GM11168 (cell line): ENCODE results near the gene CGREF1.

Source experiments
- in situ Hi-C: fragments of 300-500 bp; cut with MboI; formaldehyde crosslinking; loops from one replicate; pipeline ENCODE4 v1.12.0; 2022; ENCODE audit warnings: low sequenced_read_pairs; ENCODE audit not compliant: unreplicated experiment

Gene CGREF1

GRCh38 chr2:27091746-27092695, 26.9 kb downstream of the CGREF1 start:
- in situ Hi-C loops: no loop called here

- in situ Hi-C loops: no loop called here
Measured at GRCh38 chr2:27089111-27089954, 29.6 kb downstream of the CGREF1 start.

GRCh38 chr2:27088634-27089033, 30.3 kb downstream of the CGREF1 start:
- in situ Hi-C loops: no loop called here

GRCh38 chr2:27087823-27088410, 31.0 kb downstream of the CGREF1 start:
- in situ Hi-C loops: no loop called here

- in situ Hi-C loops: no loop called here
Measured at GRCh38 chr2:27086724-27087593, 32.0 kb downstream of the CGREF1 start, which contains the start of gene KHK. TSS of gene KHK (plus strand) at chr2:27086772. CDS start at chr2:27087260, 488 bp downstream.

- in situ Hi-C loops: no loop called here
Measured at GRCh38 chr2:27086090-27086723, 32.7 kb downstream of the CGREF1 start.

GRCh38 chr2:27085673-27086089, 33.2 kb downstream of the CGREF1 start:
- in situ Hi-C loops: no loop called here

GRCh38 chr2:27085062-27085672, 33.8 kb downstream of the CGREF1 start:
- in situ Hi-C loops: no loop called here

GRCh38 chr2:27084297-27085061, 34.4 kb downstream of the CGREF1 start:
- in situ Hi-C loops: no loop called here

- in situ Hi-C loops: no loop called here
Measured at GRCh38 chr2:27083410-27084296, 35.3 kb downstream of the CGREF1 start.

GRCh38 chr2:27082773-27083409, 36.0 kb downstream of the CGREF1 start:
- in situ Hi-C loops: no loop called here

GRCh38 chr2:27081984-27082772, 36.8 kb downstream of the CGREF1 start:
- in situ Hi-C loops: no loop called here

GRCh38 chr2:27080603-27080936, 38.4 kb downstream of the CGREF1 start:
- in situ Hi-C loops: no loop called here

GRCh38 chr2:27080140-27080469, 38.8 kb downstream of the CGREF1 start:
- in situ Hi-C loops: no loop called here

- in situ Hi-C loops: no loop called here
Measured at GRCh38 chr2:27079233-27080139, 39.4 kb downstream of the CGREF1 start.
